Mesenchymal stem cell (in vitro differentiated cells and primary cell): Measurements from ENCODE around the gene TAOK3.

Experiments used
- DNase-seq: peaks from one replicate; pipeline ENCODE4 v3.0.0-alpha.2; 2013
- H2AFZ ChIP-seq: one replicate; pipeline ENCODE4 v1.6.1; 2013; ENCODE audit warnings: low read depth, mild to moderate bottlenecking, control low read depth, inconsistent platforms, low read length, moderate library complexity
- H2AK5ac ChIP-seq: 2 replicates; pipeline ENCODE4 v1.6.1; 2013; ENCODE audit warnings: low read length, moderate library complexity, mild to moderate bottlenecking, inconsistent platforms; ENCODE audit not compliant: severe bottlenecking
- H2BK120ac ChIP-seq: one replicate; pipeline ENCODE4 v1.6.1; 2013; ENCODE audit warnings: low read depth, mild to moderate bottlenecking, inconsistent platforms, low read length, moderate library complexity
- H2BK12ac ChIP-seq, 2 experiments: one replicate each; pipeline ENCODE4 v1.6.1; 2013; ENCODE audit warnings: inconsistent platforms in 2 of 2, low read length in 2 of 2, mild to moderate bottlenecking in 2 of 2, moderate library complexity in 2 of 2, control low read depth in 1 of 2
- H2BK15ac ChIP-seq: one replicate; pipeline ENCODE4 v1.6.1; 2013; ENCODE audit warnings: mild to moderate bottlenecking, low read depth, inconsistent platforms; ENCODE audit not compliant: poor library complexity, severe bottlenecking
- H2BK5ac ChIP-seq: 2 replicates; pipeline ENCODE4 v1.6.1; 2013; ENCODE audit warnings: low read depth, mild to moderate bottlenecking, low read length, control low read depth, inconsistent platforms; ENCODE audit not compliant: poor library complexity, severe bottlenecking
- H3K14ac ChIP-seq, 2 experiments: one replicate each; pipeline ENCODE4 v1.6.1; 2013; ENCODE audit warnings: inconsistent platforms in 2 of 2, low read length in 2 of 2, control low read depth in 1 of 2, mild to moderate bottlenecking in 1 of 2, moderate library complexity in 1 of 2
- H3K18ac ChIP-seq, 2 experiments: one replicate each; pipeline ENCODE4 v1.6.1; 2013; ENCODE audit warnings: inconsistent platforms in 2 of 2, low read length in 2 of 2, control low read depth in 1 of 2, low read depth in 1 of 2, mild to moderate bottlenecking in 1 of 2
- H3K23ac ChIP-seq, 2 experiments: one replicate each; pipeline ENCODE4 v1.6.1; 2013; ENCODE audit warnings: inconsistent platforms in 2 of 2, low read length in 2 of 2, mild to moderate bottlenecking in 2 of 2, moderate library complexity in 2 of 2, control low read depth in 1 of 2
- H3K27ac ChIP-seq: 2 replicates; pipeline ENCODE4 v1.5.1; 2013; ENCODE audit warnings: mild to moderate bottlenecking, moderate library complexity, low read length, control low read depth, inconsistent platforms; ENCODE audit not compliant: poor library complexity, severe bottlenecking
- H3K27me3 ChIP-seq, 2 experiments: 2 replicates each; pipeline versions ENCODE4 v1.6.1 to v1.7.0; 2013; ENCODE audit warnings: low read length in 2 of 2, mild to moderate bottlenecking in 2 of 2, moderate library complexity in 2 of 2, control low read depth in 1 of 2, inconsistent platforms in 1 of 2; ENCODE audit not compliant: control insufficient read depth in 1 of 2, insufficient read depth in 1 of 2
- H3K36me3 ChIP-seq, 2 experiments: 2 replicates each; pipeline versions ENCODE4 v1.6.1 to v1.7.0; 2013; ENCODE audit warnings: low read length in 2 of 2, control low read depth in 1 of 2, inconsistent platforms in 1 of 2, low read depth in 1 of 2, mild to moderate bottlenecking in 1 of 2; ENCODE audit not compliant: insufficient read depth in 2 of 2, control insufficient read depth in 1 of 2
- H3K4ac ChIP-seq, 2 experiments: one replicate each; pipeline ENCODE4 v1.6.1; 2013; ENCODE audit warnings: inconsistent platforms in 2 of 2, low read length in 2 of 2, mild to moderate bottlenecking in 2 of 2, moderate library complexity in 2 of 2, control low read depth in 1 of 2, low read depth in 1 of 2
- H3K4me1 ChIP-seq: 2 replicates; pipeline ENCODE4 v1.6.1; 2013; ENCODE audit warnings: low read depth, low read length, control low read depth; ENCODE audit not compliant: control insufficient read depth, insufficient read depth
- H3K4me2 ChIP-seq: 2 replicates; pipeline ENCODE4 v1.6.1; 2013; ENCODE audit warnings: low read length, mild to moderate bottlenecking, inconsistent platforms; ENCODE audit not compliant: poor library complexity, severe bottlenecking
- H3K4me3 ChIP-seq, 2 experiments: 2 replicates each; pipeline versions ENCODE4 v1.5.1 to v1.7.0; 2013; ENCODE audit warnings: low read length in 2 of 2, mild to moderate bottlenecking in 2 of 2, control low read depth in 1 of 2, low read depth in 1 of 2; ENCODE audit not compliant: insufficient read depth in 1 of 2
- H3K79me1 ChIP-seq: replicated peaks from 2 replicates; pipeline ENCODE4 v1.6.1; 2013; ENCODE audit warnings: mild to moderate bottlenecking, control low read depth, low read length, inconsistent platforms; ENCODE audit not compliant: poor library complexity, severe bottlenecking
- H3K9ac ChIP-seq: 2 replicates; pipeline ENCODE4 v1.7.0; 2013; ENCODE audit warnings: mild to moderate bottlenecking, low read length, moderate library complexity
- H3K9me3 ChIP-seq: 2 replicates; pipeline ENCODE4 v1.7.0; 2013; ENCODE audit warnings: mild to moderate bottlenecking, low read length; ENCODE audit not compliant: control insufficient read depth
- H4K8ac ChIP-seq: one replicate; pipeline ENCODE4 v1.6.1; 2013; ENCODE audit warnings: inconsistent platforms, mild to moderate bottlenecking, low read length, moderate library complexity
- H4K91ac ChIP-seq: one replicate; pipeline ENCODE4 v1.6.1; 2013; ENCODE audit warnings: mild to moderate bottlenecking, low read length, inconsistent platforms
- WGBS: methylation state at CpG from one replicate; pipeline ENCODE4 v1.1.7; 2013; ENCODE audit warnings: mixed read lengths; 5-methylcytosine and 5-hydroxymethylcytosine counted together

Gene TAOK3

GRCh38 chr12:118126119-118126757 is 246.5 kb downstream of the TAOK3 start:
- H3K18ac ChIP-seq = no peak overlapping the region
- H3K23ac ChIP-seq = no peak overlapping the region
- H3K4ac ChIP-seq = no peak overlapping the region
- no peak overlapping the region for H3K9ac ChIP-seq
- H3K79me1 ChIP-seq = peaks cover 4% of the 10 kb centered on the region
- no peaks in the 10 kb centered on the region for H3K27me3 ChIP-seq
- no peak for DNase-seq
- H2AFZ ChIP-seq = no peak overlapping the region
- H3K14ac ChIP-seq = no peak overlapping the region
- H2BK120ac ChIP-seq = no peak overlapping the region
- no peak overlapping the region for H2AK5ac ChIP-seq
- H3K27ac ChIP-seq = no peak overlapping the region
- no peak overlapping the region for H4K91ac ChIP-seq
- no peaks in the 10 kb centered on the region for H3K4me1 ChIP-seq
- WGBS = 91% methylated on average over 10 of the region's 13 CpGs
- peak overlapping the region; percentile 55 for H4K8ac ChIP-seq
- peaks cover 0 to 5% of the 10 kb centered on the region in 2 experiments for H3K36me3 ChIP-seq
- H2BK5ac ChIP-seq = no peak overlapping the region
- no peaks in the 10 kb centered on the region for H3K9me3 ChIP-seq
- no peak overlapping the region for H2BK12ac ChIP-seq
- no peak overlapping the region for H2BK15ac ChIP-seq
- no peak overlapping the region for H3K4me2 ChIP-seq
- H3K4me3 ChIP-seq = no peak overlapping the region

GRCh38 chr12:118125743-118126118 is 247.0 kb downstream of the TAOK3 start:
- no peak for DNase-seq
- Histone ChIP-seq H2BK12ac (no peak overlapping the region), H3K27me3 (no peaks in the 10 kb centered on the region), H3K4me3 (no peak overlapping the region), H2AK5ac (no peak overlapping the region), H4K91ac (no peak overlapping the region), H3K27ac (no peak overlapping the region), H3K36me3 (peaks cover 0 to 5% of the 10 kb centered on the region in 2 experiments), H3K9me3 (no peaks in the 10 kb centered on the region), H3K4ac (no peak overlapping the region), H3K23ac (no peak overlapping the region), H3K9ac (no peak overlapping the region), H3K14ac (no peak overlapping the region), H3K79me1 (peaks cover 4% of the 10 kb centered on the region), H3K4me2 (no peak overlapping the region), H2BK120ac (no peak overlapping the region), H3K18ac (no peak overlapping the region), H3K4me1 (no peaks in the 10 kb centered on the region), H2AFZ (no peak overlapping the region), H2BK15ac (no peak overlapping the region), H4K8ac (no peak overlapping the region), H2BK5ac (no peak overlapping the region)
- WGBS = 82% methylated on average over 1 of the region's 4 CpGs

- H3K27ac ChIP-seq = no peak overlapping the region
- WGBS = 100% methylated on average over 4 of the region's 5 CpGs
- no peak overlapping the region for H2BK12ac ChIP-seq
- H4K91ac ChIP-seq = no peak overlapping the region
- no peak overlapping the region for H2BK5ac ChIP-seq
- H3K18ac ChIP-seq = no peak overlapping the region
- H2BK120ac ChIP-seq = no peak overlapping the region
- peaks cover 4% of the 10 kb centered on the region for H3K79me1 ChIP-seq
- no peak overlapping the region for H3K4me2 ChIP-seq
- H4K8ac ChIP-seq = no peak overlapping the region
- no peak overlapping the region for H2AFZ ChIP-seq
- no peaks in the 10 kb centered on the region for H3K27me3 ChIP-seq
- H2AK5ac ChIP-seq = no peak overlapping the region
- no peak overlapping the region for H3K23ac ChIP-seq
- H2BK15ac ChIP-seq = no peak overlapping the region
- DNase-seq = no peak
- H3K4ac ChIP-seq = no peak overlapping the region
- H3K9me3 ChIP-seq = no peaks in the 10 kb centered on the region
- H3K14ac ChIP-seq = no peak overlapping the region
- no peak overlapping the region for H3K9ac ChIP-seq
- peaks cover 0 to 5% of the 10 kb centered on the region in 2 experiments for H3K36me3 ChIP-seq
- H3K4me1 ChIP-seq = no peaks in the 10 kb centered on the region
- no peak overlapping the region for H3K4me3 ChIP-seq
Observed at GRCh38 chr12:118124333-118124874, 248.3 kb downstream of the TAOK3 start.

- H3K9ac ChIP-seq = no peak overlapping the region
- H2BK15ac ChIP-seq = no peak overlapping the region
- no peak overlapping the region for H3K4ac ChIP-seq
- H2BK12ac ChIP-seq = no peak overlapping the region
- H3K9me3 ChIP-seq = no peaks in the 10 kb centered on the region
- no peak overlapping the region for H4K91ac ChIP-seq
- H3K4me2 ChIP-seq = no peak overlapping the region
- no peak overlapping the region for H3K14ac ChIP-seq
- H3K36me3 ChIP-seq = peaks cover 0 to 5% of the 10 kb centered on the region in 2 experiments
- H2AK5ac ChIP-seq = no peak overlapping the region
- H3K18ac ChIP-seq = no peak overlapping the region
- no peaks in the 10 kb centered on the region for H3K79me1 ChIP-seq
- no peak overlapping the region for H2BK120ac ChIP-seq
- WGBS = 98% methylated on average over 6 of the region's 6 CpGs
- no peak overlapping the region for H2AFZ ChIP-seq
- no peak overlapping the region for H3K4me3 ChIP-seq
- H3K23ac ChIP-seq = no peak overlapping the region
- no peaks in the 10 kb centered on the region for H3K27me3 ChIP-seq
- H3K27ac ChIP-seq = no peak overlapping the region
- DNase-seq = no peak
- H4K8ac ChIP-seq = no peak overlapping the region
- H3K4me1 ChIP-seq = no peaks in the 10 kb centered on the region
- H2BK5ac ChIP-seq = no peak overlapping the region
Observed at GRCh38 chr12:118122264-118122663, 250.4 kb downstream of the TAOK3 start.
